ENCODE measurements around the gene SNX3.
"Not testable (repeated sequence)": the region's sequence is repeated elsewhere in the genome, so short reads cannot be mapped to it uniquely, and the experiment has no call there.

SNX3 gene

DNA sequence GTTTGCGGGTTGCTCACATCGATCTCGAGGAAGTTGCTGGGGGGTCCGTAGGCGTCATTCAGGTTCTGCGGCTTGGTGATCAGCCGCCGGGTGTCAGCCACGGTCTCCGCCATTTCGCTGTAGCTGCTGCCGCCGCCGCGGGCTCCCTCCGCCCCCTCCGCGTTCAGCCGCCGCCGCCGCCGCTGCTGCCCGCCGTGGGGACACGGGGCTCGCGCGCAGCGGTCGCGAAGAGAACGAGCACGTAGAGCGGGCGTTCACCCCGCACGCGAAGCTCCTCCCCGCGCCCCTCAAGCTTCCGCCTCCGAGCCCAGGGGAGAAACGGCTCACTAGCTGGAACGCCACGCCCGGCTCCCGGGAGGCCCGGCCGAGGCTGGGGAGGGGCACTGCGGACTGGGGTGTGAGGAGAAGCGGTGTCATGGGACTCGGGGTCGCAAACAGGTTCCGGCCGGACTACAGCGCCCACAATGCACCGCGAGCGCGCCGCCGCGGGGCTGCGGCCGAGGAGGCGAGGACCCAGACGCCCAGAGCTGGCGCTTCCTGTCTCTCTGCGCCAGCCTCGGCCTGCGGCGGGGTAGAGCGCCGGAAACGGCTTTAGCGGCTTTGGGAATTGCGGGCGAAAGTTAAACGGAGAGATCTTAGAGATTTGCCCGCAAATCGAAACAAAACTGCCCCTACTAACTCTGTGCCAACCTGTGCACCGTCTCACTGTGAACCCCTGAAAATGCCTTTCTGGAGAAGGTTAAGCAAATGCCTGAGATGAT is at the start of gene SNX3:
Gene SNX3, minus strand, starts transcription at position 232 of the 761 bp plus-strand sequence. Its CDS starts 119 bp downstream, at position 113.
- peak; percentile 95 to 97 for DNase-seq

DNA sequence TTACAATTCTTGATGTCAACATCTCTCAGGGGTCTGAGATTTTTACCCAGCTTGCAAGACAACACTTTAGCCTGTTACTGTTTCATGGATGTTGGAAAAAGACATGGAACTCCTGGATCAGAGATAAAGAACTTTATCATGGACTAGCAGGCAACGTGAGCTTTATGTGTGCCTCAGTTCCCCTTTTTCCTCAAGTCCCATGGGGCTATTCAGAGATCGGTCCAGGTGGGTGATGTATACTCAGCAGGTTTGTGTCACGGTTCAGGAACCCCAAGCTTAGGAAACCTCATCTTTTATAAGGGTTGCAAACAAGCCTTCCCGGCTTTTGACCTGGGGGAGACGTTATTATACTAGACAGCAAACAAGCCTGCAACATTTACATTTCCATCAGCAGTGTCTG is 49.0 kb upstream of the SNX3 start:
- DNase-seq = no peak

DNA sequence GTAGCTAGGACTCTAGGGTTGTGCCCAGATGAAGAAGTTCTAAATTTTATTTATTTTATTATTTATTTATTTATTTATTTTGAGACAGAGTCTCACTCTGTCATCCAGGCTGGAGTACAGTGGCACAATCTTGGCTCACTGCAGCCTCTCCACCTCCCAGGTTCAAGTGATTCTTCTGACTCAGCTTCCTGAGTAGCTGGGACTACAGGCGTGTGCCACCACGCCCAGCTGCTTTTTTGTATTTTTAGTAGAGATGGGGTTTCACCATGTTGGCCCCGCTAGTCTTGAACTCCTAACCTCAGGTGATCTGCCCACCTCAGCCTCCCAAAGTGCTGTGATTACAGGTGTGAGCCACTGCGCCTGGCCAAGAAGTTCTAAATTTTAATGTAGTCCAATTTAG is 47.8 kb upstream of the SNX3 start:
- not testable (repeated sequence) for DNase-seq

DNA sequence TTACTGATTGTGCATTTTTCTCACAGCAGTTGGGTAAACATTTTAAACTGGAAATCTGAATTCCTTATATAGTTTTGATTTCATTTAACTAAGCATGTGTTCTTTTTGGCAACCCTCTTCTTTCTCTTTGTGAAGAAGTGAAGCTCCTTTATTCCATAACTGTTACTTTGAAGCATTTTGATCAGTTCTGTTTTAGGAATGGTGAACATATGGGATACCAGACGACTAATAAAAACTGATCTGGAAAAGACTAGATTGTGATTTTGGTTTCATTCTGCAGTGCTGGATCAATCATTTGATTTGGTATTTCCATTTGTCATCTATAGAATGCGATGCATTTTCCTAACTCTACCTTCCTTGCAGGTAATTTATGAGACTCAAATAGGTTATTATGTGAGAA is 43.8 kb upstream of the SNX3 start:
- no peak for DNase-seq

DNA sequence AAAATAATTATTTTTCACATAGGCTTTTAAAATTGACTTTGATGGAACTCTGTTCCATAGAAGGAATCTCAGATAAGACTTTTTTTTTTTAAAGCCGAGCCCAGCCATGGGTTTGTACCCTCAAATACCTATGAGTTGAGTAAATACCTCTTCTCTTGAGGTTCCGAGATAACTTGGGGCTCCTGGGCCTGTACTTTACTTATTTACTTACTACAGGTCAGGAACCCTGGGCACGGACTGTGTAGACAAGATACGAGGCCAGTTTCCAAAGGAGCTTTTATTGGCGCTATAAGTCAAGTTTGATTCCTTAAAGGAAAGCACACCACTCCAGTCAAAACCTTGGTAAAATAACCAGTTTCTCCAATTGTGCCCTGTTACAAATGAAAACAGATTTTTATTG is 41.5 kb upstream of the SNX3 start:
- no peak for DNase-seq

DNA sequence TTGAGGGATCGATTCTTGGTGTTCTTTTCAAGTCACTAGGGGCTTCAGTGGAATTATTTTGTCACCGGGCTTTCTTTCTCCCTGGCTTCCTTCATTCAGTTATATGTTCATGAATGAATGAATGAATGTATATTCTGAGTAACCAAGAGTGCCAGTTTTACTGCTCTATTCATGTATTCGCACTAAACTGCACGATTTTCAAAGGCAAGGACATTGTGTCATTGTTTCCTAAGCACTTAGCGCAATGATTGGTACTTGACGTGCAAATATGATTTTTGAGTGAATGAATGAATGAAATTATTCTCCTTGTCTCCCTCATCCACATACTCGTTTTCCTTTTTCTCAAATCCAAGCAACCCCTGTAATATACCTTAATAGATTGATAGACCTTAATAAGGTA is 34.8 kb upstream of the SNX3 start:
- no peak for DNase-seq

DNA sequence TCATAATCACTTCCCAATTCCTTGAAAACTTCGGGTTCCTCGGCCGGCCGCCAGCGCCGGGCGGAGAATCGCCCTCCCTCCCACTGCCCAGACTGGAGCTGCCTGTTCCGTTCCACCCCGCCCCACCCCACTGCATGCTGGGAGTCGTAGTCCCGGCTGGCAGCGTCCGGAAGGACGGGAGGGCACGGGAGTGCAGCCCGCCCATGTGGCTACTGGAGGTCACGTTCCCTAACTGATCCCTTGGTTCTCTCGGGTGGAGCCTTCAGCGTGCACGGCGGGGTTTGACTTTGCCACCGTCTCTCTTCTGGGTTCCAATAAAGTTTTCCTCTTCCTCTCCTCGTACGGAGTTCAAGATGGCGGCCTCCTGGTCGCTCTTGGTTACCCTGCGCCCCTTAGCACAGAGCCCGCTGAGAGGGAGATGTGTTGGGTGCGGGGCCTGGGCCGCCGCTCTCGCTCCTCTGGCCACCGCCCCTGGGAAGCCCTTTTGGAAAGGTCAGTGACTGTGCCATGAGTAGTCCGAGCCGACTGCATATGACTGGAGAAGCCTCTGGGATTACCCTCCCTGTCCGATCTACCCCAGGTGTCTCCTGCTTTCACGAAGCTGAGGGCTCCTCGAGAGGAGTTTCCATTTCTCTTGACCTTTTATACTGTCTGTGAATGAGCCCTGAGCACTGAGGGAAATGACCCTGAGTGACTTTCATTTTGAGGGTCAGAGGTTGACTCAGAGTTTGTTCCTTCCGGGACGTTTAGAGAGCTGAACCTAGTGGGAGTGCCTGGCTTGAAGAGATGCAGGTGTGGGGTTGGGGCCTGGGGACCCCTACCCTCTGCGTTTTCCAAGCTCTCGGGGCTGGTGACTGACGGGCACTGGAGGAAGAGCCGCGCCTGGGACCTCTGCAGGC is 34.1 kb upstream of the SNX3 start, which contains the start of gene AFG1L:
Gene AFG1L, plus strand, starts transcription at position 328 of the 899 bp plus-strand sequence. Its CDS starts 26 bp downstream, at position 354.
- peak; percentile 93 to 94 for DNase-seq

DNA sequence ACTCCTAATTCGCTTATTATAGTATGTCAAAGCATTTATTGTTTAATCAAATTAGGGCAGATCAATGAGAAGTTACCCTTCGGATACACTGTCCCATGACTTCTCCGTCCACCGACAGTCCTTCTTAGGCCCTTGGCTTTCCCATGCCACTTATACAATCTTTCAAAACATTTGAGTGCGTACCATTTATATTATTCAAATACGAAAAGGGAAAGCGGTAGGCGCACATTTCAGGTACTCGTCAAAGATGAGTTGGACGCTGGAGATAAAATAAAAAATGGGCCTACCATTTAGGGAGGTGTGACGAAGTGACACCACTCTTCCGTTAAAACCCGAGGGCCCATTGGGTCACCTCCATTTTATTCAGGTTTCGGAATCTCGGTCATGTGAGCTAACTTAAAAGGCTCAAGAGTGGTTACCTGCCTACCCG is 33.5 kb upstream of the SNX3 start:
- DNase-seq = no peak

DNA sequence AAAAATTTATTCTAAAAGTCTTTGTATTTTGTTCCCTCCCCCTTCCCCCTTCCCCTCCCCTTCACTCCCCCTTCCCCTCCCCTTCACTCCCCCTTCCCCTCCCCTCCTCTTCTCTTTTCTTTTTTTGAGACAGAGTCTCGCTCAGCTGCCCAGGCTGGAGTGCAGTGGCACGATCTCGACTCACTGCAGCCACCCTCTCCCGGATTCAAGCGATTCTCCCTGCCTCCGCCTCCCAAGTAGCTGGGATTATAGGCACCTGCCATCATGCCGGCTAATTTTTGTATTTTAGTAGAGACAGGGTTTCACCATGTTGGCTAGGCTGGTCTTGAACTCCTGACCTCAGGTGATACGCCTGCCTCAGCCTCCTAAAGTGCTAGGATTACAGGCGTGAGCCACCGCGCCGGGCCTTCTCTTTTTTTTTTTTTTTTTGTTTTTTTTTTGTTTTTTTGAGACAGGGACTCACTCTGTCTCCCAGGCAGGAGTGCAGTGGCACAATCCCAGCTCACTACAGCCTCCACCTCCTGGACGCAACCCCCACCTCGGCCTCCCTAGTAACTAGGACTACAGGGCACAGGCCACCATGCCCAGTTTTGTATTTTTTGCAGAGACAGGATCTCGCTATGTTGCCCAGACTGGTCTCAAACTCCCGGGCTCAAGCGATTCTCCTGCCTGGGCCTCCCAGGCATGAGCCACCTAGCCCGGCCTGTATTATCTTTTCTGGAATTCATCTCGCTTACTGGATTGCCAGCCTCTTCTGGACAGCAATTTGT is 32.9 kb upstream of the SNX3 start:
- no peak for DNase-seq

DNA sequence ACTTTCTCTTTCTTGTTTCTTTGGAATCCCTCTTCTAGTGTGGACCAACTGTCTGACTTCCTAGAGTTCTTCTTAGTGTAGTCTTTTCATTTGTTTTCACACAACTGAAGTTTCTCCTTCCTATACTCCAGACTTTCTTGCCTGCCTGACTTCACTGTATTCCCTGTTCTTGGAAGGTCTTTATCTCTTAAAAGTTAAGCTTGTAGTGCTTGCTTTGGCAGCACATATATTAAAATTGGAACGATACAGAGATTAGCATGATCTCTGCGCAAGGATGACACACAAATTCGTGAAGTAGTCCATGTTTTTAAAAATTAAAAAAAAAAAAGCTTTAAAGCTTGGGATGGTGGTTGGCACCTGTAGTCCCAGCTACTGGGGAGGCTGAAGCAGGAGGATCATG is 31.7 kb upstream of the SNX3 start:
- DNase-seq = not testable (repeated sequence)

DNA sequence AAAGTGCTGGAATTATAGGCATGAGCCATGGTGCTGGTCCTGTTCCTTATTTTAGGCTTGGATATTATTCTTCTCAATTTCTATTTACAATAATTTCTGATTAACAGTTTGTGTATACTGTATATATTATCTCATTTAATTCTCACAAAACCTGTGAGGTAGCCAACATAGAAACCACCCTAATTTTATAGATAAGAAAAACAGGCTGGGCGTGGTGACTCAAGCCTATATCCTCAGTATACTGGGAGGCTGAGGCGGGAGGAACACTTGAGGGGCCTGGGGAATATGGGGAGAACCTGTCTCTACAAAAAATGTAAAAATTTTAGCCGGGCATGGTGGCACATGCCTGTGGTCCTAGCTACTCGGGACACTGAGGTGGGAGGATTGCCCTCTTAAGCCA is 30.3 kb upstream of the SNX3 start:
- no peak for DNase-seq

DNA sequence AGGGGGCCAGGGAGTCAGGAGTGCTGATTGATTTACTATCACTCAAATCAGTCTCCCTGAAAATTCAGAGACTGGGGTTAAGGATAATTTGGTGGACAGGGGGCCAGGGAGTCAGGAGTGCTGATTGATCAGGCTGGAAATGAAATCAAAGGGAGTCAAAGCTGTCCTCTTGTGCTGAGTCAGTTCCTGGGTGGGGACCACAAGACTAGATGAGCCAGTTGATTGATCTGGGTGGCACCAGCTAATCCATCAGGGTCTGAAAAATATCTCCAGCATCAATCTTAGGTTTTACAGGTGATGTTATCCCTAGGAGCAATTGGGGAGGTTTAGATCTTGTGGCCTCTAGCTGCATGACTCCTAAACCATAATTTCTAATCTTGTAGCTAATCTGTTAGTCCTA is 27.9 kb upstream of the SNX3 start:
- DNase-seq = no peak

DNA sequence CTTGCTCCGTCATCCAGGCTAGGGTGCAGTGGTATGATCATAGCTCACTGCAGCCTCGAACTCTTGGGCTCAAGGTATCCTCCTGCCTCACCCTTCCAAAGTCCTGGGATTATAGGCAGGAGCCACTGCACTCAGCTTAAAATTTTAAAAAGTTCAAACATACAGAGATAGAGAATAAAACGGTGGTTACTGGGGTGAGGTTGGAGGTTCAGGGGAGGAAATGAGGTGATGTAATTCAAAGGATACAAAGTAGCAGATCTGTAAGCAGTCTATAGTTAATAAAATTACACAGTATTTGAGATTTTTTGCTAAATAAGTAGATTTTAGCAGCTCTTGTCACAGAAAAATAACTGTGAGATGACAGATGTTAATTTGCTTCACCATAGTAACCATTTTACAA is 26.5 kb upstream of the SNX3 start:
- no peak for DNase-seq

DNA sequence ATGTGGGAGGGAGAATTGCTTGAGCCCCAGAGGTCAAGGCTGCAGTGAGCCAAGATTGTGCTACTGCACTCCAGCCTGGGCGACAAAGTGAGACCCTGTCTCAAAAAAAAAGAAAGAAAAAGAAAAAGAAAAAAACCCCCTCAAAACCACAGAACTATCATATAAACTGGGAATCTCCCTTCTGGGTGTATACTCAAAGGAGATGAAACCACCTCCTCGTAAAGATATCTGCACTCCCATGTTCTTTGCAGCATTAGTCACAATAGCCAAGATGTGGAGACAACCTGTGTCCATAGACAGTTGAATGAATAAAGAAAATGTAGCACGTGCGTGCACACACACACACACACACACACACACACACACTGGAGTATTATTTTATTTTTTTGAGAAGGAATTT is 25.5 kb upstream of the SNX3 start:
- no peak for DNase-seq

DNA sequence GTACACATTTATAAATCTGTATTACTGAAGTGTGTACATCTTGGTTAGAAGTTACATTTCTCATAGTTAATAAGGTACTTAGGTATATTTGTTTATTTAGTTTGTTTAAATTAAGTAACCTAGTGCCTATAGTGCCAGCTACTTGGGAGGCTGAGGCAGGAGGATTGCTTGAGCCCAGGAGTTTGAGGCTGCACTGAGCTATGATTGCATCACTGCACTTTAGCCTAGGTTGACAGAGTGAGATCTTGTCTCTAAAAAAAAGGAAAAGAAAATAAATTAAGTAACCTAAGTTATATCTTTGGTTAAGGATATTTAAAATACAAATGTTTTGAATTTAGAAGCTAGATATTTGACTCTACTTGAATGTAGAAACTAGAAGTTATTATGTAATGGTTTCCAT is 24.5 kb upstream of the SNX3 start:
- no peak for DNase-seq

DNA sequence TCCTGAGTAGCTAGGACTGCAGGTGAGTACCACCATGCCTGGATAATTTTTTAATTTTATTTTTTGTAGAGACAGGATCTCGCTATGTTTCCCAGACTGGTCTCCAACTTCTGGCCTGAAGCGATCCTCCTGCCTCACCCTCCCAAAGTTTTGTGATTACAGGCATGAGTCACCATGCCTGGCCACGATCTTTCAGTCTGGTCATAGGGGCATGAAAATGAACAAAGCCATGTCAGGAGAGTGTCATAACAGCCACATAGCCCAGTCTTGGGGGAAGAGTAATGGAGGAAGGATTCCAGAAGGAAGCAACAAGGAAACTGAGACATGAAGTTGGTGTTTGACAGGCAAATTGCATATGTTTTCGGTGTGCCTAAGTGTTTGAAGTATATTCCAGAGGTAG is 17.0 kb upstream of the SNX3 start:
- no peak for DNase-seq

DNA sequence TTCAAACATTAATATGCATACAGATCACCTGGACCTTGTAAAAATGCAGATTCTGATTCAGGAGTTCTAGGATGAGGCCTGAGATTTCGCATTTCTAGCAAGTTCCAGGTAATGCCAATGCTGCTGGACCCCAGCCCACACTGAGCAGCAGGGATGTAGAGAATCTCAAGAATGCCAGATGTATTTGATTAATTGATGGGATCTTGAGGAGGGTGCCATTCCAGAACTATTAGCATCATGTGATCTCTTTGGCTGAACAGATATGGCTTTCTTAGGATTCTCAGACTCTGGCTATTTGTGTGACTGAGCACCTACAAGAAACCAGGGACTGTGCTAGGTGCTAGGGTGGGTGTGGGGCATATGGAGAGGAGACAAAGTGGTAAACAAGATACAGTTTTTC is 16.5 kb upstream of the SNX3 start:
- no peak for DNase-seq

DNA sequence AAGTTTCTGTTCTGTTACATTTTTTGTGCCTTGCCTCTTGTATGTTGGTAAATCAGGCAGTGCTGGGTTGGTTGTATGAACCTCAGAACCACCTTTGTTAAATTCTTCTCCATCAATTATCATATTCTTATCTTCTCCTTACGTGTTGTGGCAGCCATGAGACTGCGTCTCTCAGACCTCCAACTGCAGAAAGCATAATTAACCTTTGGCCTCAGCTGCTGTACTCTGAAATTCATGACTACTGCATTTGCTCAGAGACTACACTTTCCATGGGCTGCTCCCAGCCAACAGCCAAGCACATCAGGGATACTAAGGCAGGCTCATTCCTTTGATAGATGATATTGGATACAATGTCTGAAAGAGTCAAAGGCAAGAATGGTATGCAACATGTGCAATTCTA is 15.1 kb upstream of the SNX3 start:
- DNase-seq = no peak

DNA sequence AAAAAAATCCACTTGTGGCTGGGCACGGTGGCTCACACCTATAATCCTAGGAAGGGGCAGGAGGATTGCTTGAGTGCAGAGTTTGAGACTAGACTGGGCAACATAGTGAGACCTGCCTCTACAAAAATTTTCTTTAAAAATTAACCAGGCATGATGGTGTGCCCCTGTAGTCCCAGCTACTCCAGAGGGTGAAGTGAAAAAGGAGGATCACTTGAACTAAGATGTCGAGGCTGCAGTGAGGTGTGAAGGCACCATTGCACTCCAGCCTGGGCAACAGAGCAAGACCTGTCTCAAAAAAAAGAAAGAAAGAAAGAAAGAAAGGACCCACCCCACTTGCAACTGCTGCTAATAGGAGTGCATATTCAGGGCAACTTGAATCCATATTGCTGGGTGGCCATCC is 13.7 kb upstream of the SNX3 start:
- DNase-seq = no peak

DNA sequence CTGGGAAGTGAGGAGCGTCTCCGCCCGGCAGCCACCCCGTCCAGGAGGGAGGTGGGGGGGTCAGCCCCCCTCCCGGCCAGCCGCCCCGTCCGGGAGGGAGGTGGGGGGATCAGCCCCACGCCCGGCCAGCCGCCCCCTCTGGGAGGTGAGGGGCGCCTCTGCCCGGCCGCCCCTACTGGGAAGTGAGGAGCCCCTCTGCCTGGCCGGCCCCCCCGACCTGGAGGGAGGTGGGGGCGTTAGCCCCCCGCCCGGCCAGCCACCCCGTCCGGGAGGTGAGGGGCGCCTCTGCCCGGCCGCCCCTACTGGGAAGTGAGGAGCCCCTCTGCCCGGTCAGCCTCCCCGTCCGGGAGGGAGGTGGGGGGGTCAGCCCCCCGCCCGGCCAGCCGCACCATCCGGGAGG is 9.1 kb upstream of the SNX3 start:
- not testable (repeated sequence) for DNase-seq

DNA sequence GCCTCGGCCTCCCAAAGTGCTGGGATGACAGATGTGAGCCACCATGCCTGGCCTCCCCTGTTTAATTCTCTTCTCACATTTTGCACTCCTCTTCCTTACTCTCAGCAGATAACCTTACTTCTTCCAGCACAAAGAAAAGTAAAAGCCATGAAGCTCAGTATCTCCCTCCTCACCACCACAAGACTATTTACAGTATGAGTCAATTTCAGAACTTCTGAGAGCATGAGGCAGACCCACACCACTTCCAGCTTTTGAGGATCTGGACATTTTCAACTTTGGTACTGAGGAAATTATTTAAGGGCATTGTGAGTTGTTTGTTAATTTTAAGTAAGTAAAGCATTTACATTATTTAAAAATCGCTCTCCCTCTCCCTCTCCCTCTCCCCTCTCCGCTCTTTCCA is 8.0 kb upstream of the SNX3 start:
- no peak for DNase-seq

DNA sequence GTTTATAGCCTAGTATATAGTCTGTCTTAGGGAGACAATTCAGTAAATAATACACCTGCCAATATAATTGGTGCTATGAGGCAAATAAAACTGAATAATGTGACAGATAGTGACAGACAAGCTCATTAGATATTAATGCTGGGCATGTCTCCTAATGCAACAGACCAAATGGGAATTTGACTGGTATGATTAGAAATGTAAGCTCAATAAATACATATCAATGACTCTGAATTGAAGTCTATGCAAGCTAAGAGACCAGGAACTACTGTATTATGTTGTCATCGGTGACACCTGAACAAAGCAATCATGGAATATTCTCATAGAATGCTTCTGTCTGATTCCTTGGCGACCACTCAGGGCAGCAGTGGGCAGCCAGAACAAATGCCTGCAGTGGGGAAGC is 2.5 kb upstream of the SNX3 start:
- no peak for DNase-seq

DNA sequence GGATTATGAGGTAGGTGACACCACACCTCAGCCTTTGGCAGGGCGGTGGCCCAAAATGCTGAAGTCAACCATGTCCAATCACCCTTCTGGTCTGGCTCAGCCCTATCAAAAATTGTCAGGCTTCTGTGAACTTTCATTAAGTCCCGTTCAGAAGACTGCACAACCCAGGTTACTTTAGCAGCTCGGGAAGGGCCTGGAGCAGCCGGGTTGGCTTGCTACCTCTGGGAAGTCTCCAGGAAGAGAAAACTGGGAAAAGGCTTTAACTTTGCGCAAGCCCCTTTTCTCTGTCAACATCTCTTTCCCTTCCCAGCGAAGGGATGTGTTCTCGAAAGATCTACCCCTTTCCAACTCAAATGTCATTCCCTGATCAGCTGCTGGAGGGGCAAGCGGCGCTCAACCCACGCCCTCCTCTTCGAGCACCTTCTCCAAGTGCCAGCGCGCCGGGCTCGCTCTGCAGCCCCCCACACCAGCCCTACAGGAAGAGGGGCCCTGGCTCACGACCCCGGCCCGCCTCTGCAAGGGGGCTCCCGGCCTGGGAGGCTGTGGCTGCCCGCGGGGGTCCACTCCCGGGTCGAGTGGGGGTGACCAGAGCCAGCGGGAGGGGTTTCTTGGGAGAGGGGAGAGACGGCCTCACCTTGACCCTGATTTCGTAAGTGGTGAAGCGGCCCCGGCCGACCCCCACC is 573 bp downstream of the SNX3 start:
- peak; percentile 45 to 69 for DNase-seq
